ENCODE data around the gene TMTC4.

- TF ChIP-seq, protein P1, sequence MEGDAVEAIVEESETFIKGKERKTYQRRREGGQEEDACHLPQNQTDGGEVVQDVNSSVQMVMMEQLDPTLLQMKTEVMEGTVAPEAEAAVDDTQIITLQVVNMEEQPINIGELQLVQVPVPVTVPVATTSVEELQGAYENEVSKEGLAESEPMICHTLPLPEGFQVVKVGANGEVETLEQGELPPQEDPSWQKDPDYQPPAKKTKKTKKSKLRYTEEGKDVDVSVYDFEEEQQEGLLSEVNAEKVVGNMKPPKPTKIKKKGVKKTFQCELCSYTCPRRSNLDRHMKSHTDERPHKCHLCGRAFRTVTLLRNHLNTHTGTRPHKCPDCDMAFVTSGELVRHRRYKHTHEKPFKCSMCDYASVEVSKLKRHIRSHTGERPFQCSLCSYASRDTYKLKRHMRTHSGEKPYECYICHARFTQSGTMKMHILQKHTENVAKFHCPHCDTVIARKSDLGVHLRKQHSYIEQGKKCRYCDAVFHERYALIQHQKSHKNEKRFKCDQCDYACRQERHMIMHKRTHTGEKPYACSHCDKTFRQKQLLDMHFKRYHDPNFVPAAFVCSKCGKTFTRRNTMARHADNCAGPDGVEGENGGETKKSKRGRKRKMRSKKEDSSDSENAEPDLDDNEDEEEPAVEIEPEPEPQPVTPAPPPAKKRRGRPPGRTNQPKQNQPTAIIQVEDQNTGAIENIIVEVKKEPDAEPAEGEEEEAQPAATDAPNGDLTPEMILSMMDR (IDR thresholded peaks at IDR 0.05), result no peak
- TF ChIP-seq POLR2A (IDR thresholded peaks at IDR 0.05), result no peak
Measured at GRCh38 chr13:100620792-100621191, 53.8 kb downstream of the TMTC4 start.
